ENCODE results near the gene ABTB2. TPM values are rescaled to one million over a fixed set of nuclear protein-coding genes. Genes with fewer than 3 reads are reported as not detected.

The ABTB2 gene
- total and polyA plus RNA-seq, 10 of the 15 experiments (the other 5 are each of a cell fraction or from before 2014, with no cell fraction given) = 0.13 to 2.1 (median 0.72) TPM

GRCh38 chr11:34403431-34403830, 45.6 kb upstream of the ABTB2 start (continued):
- TF ChIP-seq ZNF592 (IDR thresholded peaks at IDR 0.05) = no peak
- no peak for TF ChIP-seq POLR2AphosphoS5 (IDR thresholded peaks at IDR 0.05; ENCODE audit: low read length)
- TF ChIP-seq RBBP5 (conservative IDR thresholded peaks at IDR 0.05) = no peak

GRCh38 chr11:34397811-34398210, 40.0 kb upstream of the ABTB2 start:
- no peak for DNase-seq (ENCODE audit: low read depth, low spot score)
- H3K4me3 ChIP-seq = no peak overlapping the region
- no peaks in the 10 kb centered on the region for H3K27me3 ChIP-seq (replicated peaks in 1 of 2; ENCODE audit: control insufficient read depth in 2 of 2, insufficient read depth in 2 of 2, low read length in 1 of 2)
- H3K27ac ChIP-seq (ENCODE audit: control insufficient read depth, insufficient read depth) = no peak overlapping the region
- in situ Hi-C loops (cut with MboI) (no loop called here), intact Hi-C loops (cut with micrococcal nuclease; ENCODE audit: unreplicated experiment) (no loop called here)
- ChIA-PET CTCF (no interaction called here), RAD21 (ENCODE audit: unreplicated experiment) (no interaction called here), POLR2A (no interaction called here), SMC1A (ENCODE audit: uncharacterized antibody, unreplicated experiment) (no interaction called here)
- no peak overlapping the region for H3K9ac ChIP-seq (ENCODE audit: control insufficient read depth, insufficient read depth, low read length)
- no peaks in the 10 kb centered on the region for H3K36me3 ChIP-seq (ENCODE audit: control insufficient read depth in 2 of 2, insufficient read depth in 2 of 2, low read length in 1 of 2)
- 36% methylated on average over 2 of the region's 2 CpGs for WGBS (ENCODE audit: insufficient coverage, insufficient replicate concordance, low lambda C conversion rate, missing lambda C conversion rate)
- H3K79me2 ChIP-seq (ENCODE audit: control insufficient read depth, insufficient read depth, low read length) = no peaks in the 10 kb centered on the region
- no peak for ATAC-seq
- no peaks in the 10 kb centered on the region for H4K20me1 ChIP-seq (ENCODE audit: control insufficient read depth, insufficient read depth)
- H3K9me3 ChIP-seq (replicated peaks; ENCODE audit: control insufficient read depth, insufficient read depth, low read length) = no peaks in the 10 kb centered on the region; the same call in 1 of the 3 replicates
- no TSS peak for BruUV-seq (replicated peaks)
- no peak overlapping the region for H3K4me2 ChIP-seq (ENCODE audit: control insufficient read depth, insufficient read depth)
- H2AFZ ChIP-seq (ENCODE audit: control insufficient read depth, low read depth, low read length) = no peak overlapping the region
- FAIRE-seq = no peak
- no peaks in the 10 kb centered on the region for H3K4me1 ChIP-seq (ENCODE audit: control insufficient read depth, insufficient read depth, low read length)
- TF ChIP-seq WRNIP1 (IDR thresholded peaks at IDR 0.05; ENCODE audit: borderline replicate concordance, low read depth, low read length) (no peak), ZBTB11 (CRISPR knock-in tag; IDR thresholded peaks at IDR 0.05) (no peak), IKZF1 (conservative IDR thresholded peaks at IDR 0.05) (no peak), BCL11A (IDR thresholded peaks at IDR 0.05; ENCODE audit: low read depth, low read length) (no peak), BCLAF1 (IDR thresholded peaks at IDR 0.05) (no peak), LARP7 (IDR thresholded peaks at IDR 0.05) (no peak), HSF1 (IDR thresholded peaks at IDR 0.05; ENCODE audit: low read depth, low read length) (no peak), RAD21 (IDR thresholded peaks at IDR 0.05; ENCODE audit: insufficient read depth, low read depth, low read length) (no peak), FOXK2 (IDR thresholded peaks at IDR 0.05) (no peak)
